Nucleus accumbens (tissue), 56 donors: Measurements from ENCODE around the gene ERAP2.
"Not testable (repeated sequence)": the region's sequence is repeated elsewhere in the genome, so short reads cannot be mapped to it uniquely, and the experiment has no call there.

Experiments
- DNase-seq, 56 donors: peaks; one replicate each; lab custom pipeline; 2025; lab: John Stamatoyannopoulos, UW

ERAP2 gene

DNA sequence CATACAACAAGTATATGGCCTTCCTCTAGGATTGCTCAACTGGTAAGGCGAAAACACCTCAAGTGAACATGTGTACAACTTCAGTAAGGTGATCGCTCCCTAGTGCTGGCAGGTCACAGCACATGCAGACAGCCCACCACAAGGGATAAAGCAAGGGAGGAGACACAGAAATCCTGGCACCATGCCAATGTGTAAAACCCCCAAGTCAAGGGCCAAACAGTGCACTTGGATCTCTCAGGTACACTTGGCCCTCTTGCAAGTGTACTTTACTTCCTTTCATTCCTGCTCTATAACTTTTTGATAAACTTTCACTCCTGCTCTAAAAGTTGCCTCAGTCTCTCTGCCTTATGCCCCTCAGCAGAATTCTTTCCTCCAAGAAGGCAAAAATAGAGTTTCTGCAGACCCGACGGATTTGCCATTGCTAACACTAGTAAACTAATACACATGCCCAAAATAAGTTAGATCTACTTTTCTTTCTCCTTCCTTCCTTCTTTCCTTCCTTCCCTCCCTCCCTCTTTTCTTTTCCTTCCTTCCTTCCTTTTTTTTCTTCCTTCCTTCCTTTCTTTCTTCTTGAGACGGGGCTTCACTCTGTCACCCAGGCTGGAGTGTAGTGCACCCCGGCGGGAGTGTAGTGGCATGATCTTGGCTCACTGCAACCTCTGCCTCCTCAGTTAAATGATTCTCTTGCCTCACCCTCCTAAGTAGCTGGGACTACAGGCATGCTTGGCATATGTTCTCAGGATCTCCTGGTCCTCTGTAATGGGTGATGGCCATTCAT lies 52.8 kb downstream of the ERAP2 start:
- no peak for DNase-seq

DNA sequence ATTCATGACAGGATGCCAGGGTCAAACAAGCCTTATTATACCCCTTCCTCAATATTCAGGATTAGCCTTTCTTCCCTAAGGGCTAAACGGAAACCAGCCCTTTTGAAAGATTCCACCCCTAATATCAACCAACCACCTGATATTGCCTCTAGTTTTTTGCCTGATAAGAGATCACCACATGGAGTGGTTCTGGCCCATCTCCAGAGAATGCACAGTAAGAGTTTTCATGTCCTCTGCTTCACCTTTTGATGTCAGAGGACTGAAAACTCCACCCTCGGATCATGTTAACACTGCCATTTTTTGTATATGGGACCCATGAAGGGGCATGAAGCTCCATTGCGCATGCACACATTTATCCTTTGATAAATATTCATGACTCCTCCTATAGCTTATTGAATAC lies 53.8 kb downstream of the ERAP2 start:
- no peak for DNase-seq

DNA sequence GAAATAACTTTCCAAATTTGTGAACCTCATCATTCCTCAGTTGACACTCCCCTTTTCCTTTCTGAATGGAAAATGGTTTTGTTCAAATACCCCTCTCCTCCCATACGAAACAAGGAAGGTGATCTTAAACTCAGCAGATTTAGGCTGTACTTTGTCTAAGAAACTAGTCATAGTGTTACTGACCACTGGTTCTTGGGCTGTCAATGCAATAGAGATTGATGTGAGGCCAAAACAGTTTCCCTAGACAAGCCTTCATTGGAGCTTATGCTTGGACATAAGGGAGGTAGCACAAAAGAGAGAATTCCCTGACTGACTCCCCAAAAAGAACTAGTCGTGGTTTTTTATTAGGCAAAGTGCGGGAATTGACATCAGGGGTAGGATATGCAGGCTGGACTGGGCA lies 54.3 kb downstream of the ERAP2 start:
- no peak for DNase-seq

GRCh38 chr5:96931037-96931436 lies 54.7 kb downstream of the ERAP2 start:
- not testable (repeated sequence) for DNase-seq

GRCh38 chr5:96931605-96932004 lies 55.3 kb downstream of the ERAP2 start:
- peak in 1 of 56 donors; percentile 1 for DNase-seq

DNA sequence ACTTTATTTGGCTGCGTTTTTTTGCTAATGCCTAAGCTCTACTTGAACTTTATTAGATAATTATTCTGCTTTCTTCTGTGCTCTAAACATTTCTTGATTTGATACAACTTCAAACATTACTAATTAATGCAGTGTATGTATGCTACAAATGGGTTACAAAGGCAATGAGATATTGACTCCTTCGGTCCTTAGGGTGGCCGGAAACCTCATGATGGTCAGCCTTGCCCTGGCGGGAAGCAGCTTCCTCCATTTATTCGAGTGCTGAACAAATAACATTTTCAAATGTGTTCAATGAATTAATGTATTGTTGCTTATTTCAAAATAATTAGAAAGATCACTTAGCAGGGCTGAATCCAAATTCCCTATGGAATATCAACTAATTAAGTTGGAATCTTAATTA lies 55.7 kb downstream of the ERAP2 start:
- no peak for DNase-seq

DNA sequence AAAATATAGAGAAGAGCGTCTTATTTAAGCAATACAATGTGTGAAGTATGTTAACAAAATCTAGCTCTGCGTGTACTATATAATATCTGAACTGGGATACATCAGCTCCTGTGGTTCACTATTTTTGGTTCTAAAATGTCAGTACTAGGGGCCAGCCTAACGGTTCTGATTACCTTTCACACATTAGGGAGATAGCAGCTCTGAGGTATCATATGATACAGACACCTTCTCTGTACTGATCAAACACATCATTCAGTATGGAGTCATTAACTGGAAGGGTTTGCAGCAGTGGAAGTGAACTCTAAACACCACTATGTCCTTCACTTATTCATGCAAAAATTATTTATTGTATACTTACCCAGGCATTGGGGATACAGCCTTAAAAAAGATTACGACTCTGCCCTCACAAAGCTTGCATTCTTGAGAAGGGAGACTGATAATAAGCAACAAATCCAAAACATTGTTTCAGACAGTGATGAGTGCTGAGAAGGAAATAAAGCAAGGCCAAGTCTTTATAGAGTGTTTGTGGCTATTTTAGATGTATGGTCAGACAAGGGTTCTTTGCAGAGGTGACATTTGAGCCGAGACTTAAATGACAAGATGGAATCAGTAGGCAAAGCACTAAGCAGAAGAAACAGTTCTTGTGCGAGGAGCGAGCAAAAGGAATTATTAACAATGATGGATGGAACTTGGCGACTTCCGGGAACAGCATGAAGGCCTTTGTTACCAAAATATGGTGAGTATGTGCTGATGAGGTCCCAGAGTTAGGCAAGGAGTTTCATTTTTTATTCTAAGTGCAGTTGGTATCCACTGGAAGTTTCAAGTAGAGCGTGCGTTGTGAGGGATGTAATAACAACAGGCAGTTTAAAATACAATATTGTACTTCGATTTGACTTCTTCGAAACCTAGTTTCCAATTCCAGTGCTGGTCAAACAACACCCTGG lies 57.7 kb downstream of the ERAP2 start:
- DNase-seq = peak in 2 of 56 donors; percentile 52 to 53

GRCh38 chr5:96934708-96935558 lies 58.6 kb downstream of the ERAP2 start:
- peak; percentile 42 to 99 (median 91) for DNase-seq

GRCh38 chr5:96935559-96936430 lies 59.5 kb downstream of the ERAP2 start, which contains the start of gene LNPEP:
TSS of gene LNPEP (plus strand) at chr5:96936080. CDS start at chr5:96936156, 76 bp downstream.
- peak; percentile 72 to 97 (median 94) for DNase-seq

- peak in 46 of 56 donors; percentile 4 to 72 (median 50) for DNase-seq
These were observed 60.4 kb downstream of the ERAP2 start for GRCh38 chr5:96936431-96937320.

- no peak for DNase-seq
These were observed 64.3 kb downstream of the ERAP2 start for GRCh38 chr5:96940586-96940985.

GRCh38 chr5:96941140-96941539 lies 64.8 kb downstream of the ERAP2 start:
- DNase-seq = no peak

GRCh38 chr5:96942078-96942477 lies 65.8 kb downstream of the ERAP2 start:
- DNase-seq = no peak

GRCh38 chr5:96942911-96943310 lies 66.6 kb downstream of the ERAP2 start:
- no peak for DNase-seq

DNA sequence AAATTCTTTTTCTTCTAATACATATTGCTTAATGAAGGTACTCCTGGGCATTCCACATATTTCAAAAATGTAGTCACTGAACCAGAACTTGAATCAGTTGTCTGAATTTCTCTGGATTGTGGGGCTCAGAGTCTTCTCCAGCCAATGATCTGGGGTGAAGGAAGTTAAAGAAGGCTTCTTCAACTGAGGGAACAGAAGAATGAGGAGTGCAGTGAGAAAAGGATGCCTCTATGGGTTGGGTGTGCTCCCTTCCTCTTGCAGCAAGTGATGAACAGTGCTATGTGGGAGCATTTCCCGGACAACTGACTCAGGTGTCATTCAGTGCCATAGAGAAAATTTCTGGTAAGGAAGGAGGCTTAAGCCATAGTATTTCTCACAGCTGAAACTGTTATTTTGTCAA lies 67.5 kb downstream of the ERAP2 start:
- DNase-seq = no peak

DNA sequence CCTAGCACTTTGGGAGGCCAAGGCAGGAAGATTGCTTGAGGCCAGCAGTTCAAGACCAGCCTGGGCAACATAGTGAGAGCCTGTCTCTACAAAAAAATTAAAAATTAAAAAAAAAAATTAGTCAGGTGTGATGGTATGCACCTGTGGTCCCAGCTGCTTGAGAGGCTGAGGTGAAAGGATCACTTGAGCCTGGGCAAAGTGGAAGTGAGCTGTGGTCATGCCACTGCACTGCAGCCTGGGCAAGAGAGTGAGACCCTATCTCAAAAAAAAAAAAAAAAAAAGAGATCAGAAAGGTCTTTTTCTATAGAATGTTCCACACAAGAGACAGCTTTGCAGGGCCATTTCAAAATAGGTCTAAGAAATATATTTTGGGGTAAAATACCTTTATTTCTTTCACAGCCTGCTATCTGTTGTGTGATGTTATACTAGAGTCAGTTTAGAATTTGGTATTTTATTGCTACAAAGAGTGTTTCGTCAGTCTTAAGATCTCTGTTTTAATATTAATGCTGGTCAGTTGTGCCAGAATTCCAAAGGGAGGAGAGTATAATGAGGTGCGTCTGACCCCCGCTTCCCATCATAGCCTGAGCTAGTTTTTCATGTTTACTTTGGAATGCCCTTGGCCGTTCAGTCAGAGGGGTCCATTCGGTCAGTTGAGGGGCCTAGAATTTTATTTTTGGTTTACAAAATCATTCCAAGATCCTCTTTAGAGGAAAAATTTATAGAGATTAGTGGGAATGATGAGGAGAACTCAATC lies 69.0 kb downstream of the ERAP2 start:
- no peak for DNase-seq

GRCh38 chr5:96946381-96946780 lies 70.1 kb downstream of the ERAP2 start:
- no peak for DNase-seq
